MM.1S (cell line): ENCODE data around the gene STAT3.

ENCODE experiments used
- EZH2 ChIP-seq: fragments of 300-600 bp; sonication (generic); optimal IDR thresholded peaks from 2 replicates; pipeline ENCODE3; 2017; ENCODE audit warnings: low read depth, mild to moderate bottlenecking, antibody characterized with exemption, low read length, mixed read lengths
- EZH2phosphoT487 ChIP-seq: fragments of 300-600 bp; sonication (generic); IDR thresholded peaks from 2 replicates; pipeline ENCODE4 v1.6.1; 2018; ENCODE audit warnings: antibody characterized with exemption, low read length
- TF ChIP-seq, protein P1 (sequence below): fragments of 300-600 bp; sonication (generic); IDR thresholded peaks from 2 replicates; pipeline ENCODE4 v1.5.1; 2016; ENCODE audit warnings: antibody characterized with exemption, low read length, mixed read lengths

GRCh38 chr17:42411361-42411760 lies 23.1 kb upstream of the STAT3 start:
- TF ChIP-seq, protein P1, sequence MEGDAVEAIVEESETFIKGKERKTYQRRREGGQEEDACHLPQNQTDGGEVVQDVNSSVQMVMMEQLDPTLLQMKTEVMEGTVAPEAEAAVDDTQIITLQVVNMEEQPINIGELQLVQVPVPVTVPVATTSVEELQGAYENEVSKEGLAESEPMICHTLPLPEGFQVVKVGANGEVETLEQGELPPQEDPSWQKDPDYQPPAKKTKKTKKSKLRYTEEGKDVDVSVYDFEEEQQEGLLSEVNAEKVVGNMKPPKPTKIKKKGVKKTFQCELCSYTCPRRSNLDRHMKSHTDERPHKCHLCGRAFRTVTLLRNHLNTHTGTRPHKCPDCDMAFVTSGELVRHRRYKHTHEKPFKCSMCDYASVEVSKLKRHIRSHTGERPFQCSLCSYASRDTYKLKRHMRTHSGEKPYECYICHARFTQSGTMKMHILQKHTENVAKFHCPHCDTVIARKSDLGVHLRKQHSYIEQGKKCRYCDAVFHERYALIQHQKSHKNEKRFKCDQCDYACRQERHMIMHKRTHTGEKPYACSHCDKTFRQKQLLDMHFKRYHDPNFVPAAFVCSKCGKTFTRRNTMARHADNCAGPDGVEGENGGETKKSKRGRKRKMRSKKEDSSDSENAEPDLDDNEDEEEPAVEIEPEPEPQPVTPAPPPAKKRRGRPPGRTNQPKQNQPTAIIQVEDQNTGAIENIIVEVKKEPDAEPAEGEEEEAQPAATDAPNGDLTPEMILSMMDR, result no peak
- TF ChIP-seq EZH2 (no peak), EZH2phosphoT487 (no peak)
